ENCODE results near the gene MRPL24. TPM values are rescaled to one million over a fixed set of nuclear protein-coding genes. Genes with fewer than 3 reads are reported as not detected.

Gene MRPL24
- total and polyA plus RNA-seq, 2 of the 13 experiments (the other 11 are each of a cell fraction or from before 2014, with no cell fraction given): 38.1 to 42.9 TPM

GRCh38 chr1:156767879-156768604, 27.2 kb upstream of the MRPL24 start:
- intact Hi-C loops (cut with micrococcal nuclease; ENCODE audit: unreplicated experiment) (loop anchor here (1.0 kb wide), 3 partner anchors 17 to 42 kb away; partner anchors contain the start of genes HDGF and MRPL24), in situ Hi-C loops (cut with HindIII; ENCODE audit: extremely low pct_ligation_motif_present, low pct_unique_long_range_greater_than_20kb) (loop anchor here (5.0 kb wide), 1 partner anchor 41 kb away; the partner anchor contains the start of genes ISG20L2 and METTL25B)
- H3K27ac ChIP-seq (ENCODE audit: extremely low read length, insufficient read depth, low read length): peak overlapping the region; percentile 84
- H3K4me3 ChIP-seq (replicated peaks in 1 of 3; ENCODE audit: insufficient read depth in 1 of 3, low read depth in 2 of 3, low read length in 3 of 3): peak overlapping the region; percentile 85 to 100 (median 92)
- CTCF ChIA-PET (ENCODE audit: low intra/inter-chr PET ratio, low total read pairs): no interaction called here
- 0% methylated on average over 16 of the region's 31 CpGs for whole genome bisulfite sequencing (ENCODE audit: low lambda C conversion rate)
- FAIRE-seq (no peak), DNase-seq (ENCODE audit: low spot score) (no peak), ATAC-seq (peak; percentile 16)
- peaks cover 3 to 25% of the 10 kb centered on the region in 2 experiments; a peak in 1 of 5 replicates for H3K36me3 ChIP-seq (replicated peaks in 1 of 2; ENCODE audit: control insufficient read depth in 1 of 2, insufficient read depth in 2 of 2, low read length in 2 of 2)
- no peaks in the 10 kb centered on the region for H3K9me3 ChIP-seq (ENCODE audit: low read length)
- H3K79me2 ChIP-seq (ENCODE audit: insufficient read depth, low read length): peaks cover 59% of the 10 kb centered on the region
- H3K4me1 ChIP-seq (ENCODE audit: insufficient read depth, low read length): peaks cover 57% of the 10 kb centered on the region
- peak overlapping the region; percentile 85 for H3K4me2 ChIP-seq (ENCODE audit: low read depth, low read length)
- TSS peak; percentile 71 for BruUV-seq (replicated peaks)
- POLR2A ChIA-PET: interaction anchor here (0.8 to 6.5 kb wide), 18 partner anchors 8 to 107 kb away, joined by 3 to 125 read pairs (median 4); partner anchors contain the start of genes HDGF, ISG20L2, METTL25B and MRPL24
- peak overlapping the region; percentile 96 for H3K9ac ChIP-seq (ENCODE audit: insufficient read depth, low read depth, low read length)
- H2AFZ ChIP-seq (ENCODE audit: low read length): no peak overlapping the region
- peaks cover 5% of the 10 kb centered on the region; the same call in 1 of the 2 replicates for H4K20me1 ChIP-seq (ENCODE audit: insufficient read depth, low read length)
- no peaks in the 10 kb centered on the region; a peak in 1 of 5 replicates for H3K27me3 ChIP-seq (ENCODE audit: control insufficient read depth in 1 of 2, insufficient read depth in 2 of 2, low read length in 2 of 2)
- TF ChIP-seq KAT7 (CRISPR knock-in tag; IDR thresholded peaks at IDR 0.05; ENCODE audit: borderline replicate concordance) (peak; percentile 66; the same call in 1 of the 2 replicates), PHF20 (CRISPR knock-in tag; IDR thresholded peaks at IDR 0.05) (no peak), GZF1 (CRISPR knock-in tag; IDR thresholded peaks at IDR 0.05) (no peak), TMF1 (CRISPR knock-in tag; IDR thresholded peaks at IDR 0.05; ENCODE audit: low read depth) (no peak), ZNF224 (CRISPR knock-in tag; IDR thresholded peaks at IDR 0.05) (no peak), TFAP4 (IDR thresholded peaks at IDR 0.05; ENCODE audit: borderline replicate concordance, low read depth) (peak; percentile 71; the same call in 1 of the 2 replicates), ZNF737 (CRISPR knock-in tag; IDR thresholded peaks at IDR 0.05; ENCODE audit: borderline replicate concordance) (0 out of 2 replicates have a peak, but pooled peaks have one; percentile 34), KMT2B (CRISPR knock-in tag; IDR thresholded peaks at IDR 0.05) (no peak), SYNCRIP (IDR thresholded peaks at IDR 0.05; ENCODE audit: insufficient read depth, low read depth, low read length) (no peak), NFKBIZ (CRISPR knock-in tag; IDR thresholded peaks at IDR 0.05) (no peak), ZFP82 (CRISPR knock-in tag; IDR thresholded peaks at IDR 0.05; ENCODE audit: borderline replicate concordance) (0 out of 2 replicates have a peak, but pooled peaks have one; percentile 60), CEBPZ (IDR thresholded peaks at IDR 0.05; ENCODE audit: low read length) (no peak), PHB2 (IDR thresholded peaks at IDR 0.05; ENCODE audit: partially characterized antibody) (no peak), ZNF614 (CRISPR knock-in tag; IDR thresholded peaks at IDR 0.05; ENCODE audit: borderline replicate concordance) (0 out of 2 replicates have a peak, but pooled peaks have one; percentile 4), KDM5A (IDR thresholded peaks at IDR 0.05; ENCODE audit: borderline replicate concordance, low read length) (peak; percentile 35), HNRNPLL (IDR thresholded peaks at IDR 0.05; ENCODE audit: low read depth, low read length, poor library complexity, severe bottlenecking) (peak; percentile 8)
- TF ChIP-seq, protein P1, sequence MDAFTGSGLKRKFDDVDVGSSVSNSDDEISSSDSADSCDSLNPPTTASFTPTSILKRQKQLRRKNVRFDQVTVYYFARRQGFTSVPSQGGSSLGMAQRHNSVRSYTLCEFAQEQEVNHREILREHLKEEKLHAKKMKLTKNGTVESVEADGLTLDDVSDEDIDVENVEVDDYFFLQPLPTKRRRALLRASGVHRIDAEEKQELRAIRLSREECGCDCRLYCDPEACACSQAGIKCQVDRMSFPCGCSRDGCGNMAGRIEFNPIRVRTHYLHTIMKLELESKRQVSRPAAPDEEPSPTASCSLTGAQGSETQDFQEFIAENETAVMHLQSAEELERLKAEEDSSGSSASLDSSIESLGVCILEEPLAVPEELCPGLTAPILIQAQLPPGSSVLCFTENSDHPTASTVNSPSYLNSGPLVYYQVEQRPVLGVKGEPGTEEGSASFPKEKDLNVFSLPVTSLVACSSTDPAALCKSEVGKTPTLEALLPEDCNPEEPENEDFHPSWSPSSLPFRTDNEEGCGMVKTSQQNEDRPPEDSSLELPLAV (CRISPR knock-in tag; conservative IDR thresholded peaks at IDR 0.05; ENCODE audit: low read depth): no peak

Measured in HepG2 (cell line).